ENCODE measurements around the gene ARRDC4. TPM values are rescaled to one million over a fixed set of nuclear protein-coding genes. Genes with fewer than 3 reads are reported as not detected.

The ARRDC4 gene
- polyA plus RNA-seq, 1 of the 3 experiments (the other 2 are of a cell fraction): 2.3 TPM

GRCh38 chr15:97930230-97930629 lies 30.3 kb upstream of the ARRDC4 start:
- Histone ChIP-seq H4K20me1 (ENCODE audit: insufficient read depth) (no peaks in the 10 kb centered on the region), H2AFZ (ENCODE audit: low read depth) (no peak overlapping the region), H3K4me1 (ENCODE audit: control insufficient read depth in 1 of 2, insufficient read depth in 2 of 2, low read depth in 1 of 2, low read length in 1 of 2) (no peaks in the 10 kb centered on the region), H3K36me3 (replicated peaks in 1 of 2; ENCODE audit: control insufficient read depth in 1 of 2, insufficient read depth in 2 of 2, low read length in 1 of 2) (no peaks in the 10 kb centered on the region), H3K4me3 (ENCODE audit: low read depth in 2 of 2, low read length in 1 of 2) (no peak overlapping the region), H3K9ac (no peak overlapping the region), H3K9me3 (no peaks in the 10 kb centered on the region), H3K9me2 (no peaks in the 10 kb centered on the region), H3K27me3 (ENCODE audit: insufficient read depth) (no peaks in the 10 kb centered on the region), H3F3A (replicated peaks; ENCODE audit: insufficient read depth) (no peaks in the 10 kb centered on the region), H3K79me2 (ENCODE audit: insufficient read depth) (no peaks in the 10 kb centered on the region), H3K27ac (ENCODE audit: low read depth in 2 of 2, low read length in 1 of 2) (no peak overlapping the region), H3K4me2 (no peak overlapping the region)
- TF ChIP-seq, protein P1, sequence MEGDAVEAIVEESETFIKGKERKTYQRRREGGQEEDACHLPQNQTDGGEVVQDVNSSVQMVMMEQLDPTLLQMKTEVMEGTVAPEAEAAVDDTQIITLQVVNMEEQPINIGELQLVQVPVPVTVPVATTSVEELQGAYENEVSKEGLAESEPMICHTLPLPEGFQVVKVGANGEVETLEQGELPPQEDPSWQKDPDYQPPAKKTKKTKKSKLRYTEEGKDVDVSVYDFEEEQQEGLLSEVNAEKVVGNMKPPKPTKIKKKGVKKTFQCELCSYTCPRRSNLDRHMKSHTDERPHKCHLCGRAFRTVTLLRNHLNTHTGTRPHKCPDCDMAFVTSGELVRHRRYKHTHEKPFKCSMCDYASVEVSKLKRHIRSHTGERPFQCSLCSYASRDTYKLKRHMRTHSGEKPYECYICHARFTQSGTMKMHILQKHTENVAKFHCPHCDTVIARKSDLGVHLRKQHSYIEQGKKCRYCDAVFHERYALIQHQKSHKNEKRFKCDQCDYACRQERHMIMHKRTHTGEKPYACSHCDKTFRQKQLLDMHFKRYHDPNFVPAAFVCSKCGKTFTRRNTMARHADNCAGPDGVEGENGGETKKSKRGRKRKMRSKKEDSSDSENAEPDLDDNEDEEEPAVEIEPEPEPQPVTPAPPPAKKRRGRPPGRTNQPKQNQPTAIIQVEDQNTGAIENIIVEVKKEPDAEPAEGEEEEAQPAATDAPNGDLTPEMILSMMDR (IDR thresholded peaks at IDR 0.05): no peak
- TF ChIP-seq RXRA (IDR thresholded peaks at IDR 0.05; ENCODE audit: borderline replicate concordance, low read depth) (no peak), SIN3A (IDR thresholded peaks at IDR 0.05; ENCODE audit: borderline replicate concordance, low read depth, low read length) (no peak), POLR2AphosphoS5 (IDR thresholded peaks at IDR 0.05; ENCODE audit: low read depth, low read length) (no peak), EZH2phosphoT487 (IDR thresholded peaks at IDR 0.05; ENCODE audit: borderline replicate concordance, low read depth) (no peak), NRF1 (IDR thresholded peaks at IDR 0.05; ENCODE audit: low read depth, low read length) (no peak), USF1 (IDR thresholded peaks at IDR 0.05; ENCODE audit: borderline replicate concordance, low read depth) (no peak), CHD2 (IDR thresholded peaks at IDR 0.05; ENCODE audit: low read length, partially characterized antibody) (no peak), RFX5 (IDR thresholded peaks at IDR 0.05; ENCODE audit: low read length) (no peak), MEF2A (IDR thresholded peaks at IDR 0.05; ENCODE audit: borderline replicate concordance, low read depth) (no peak), FOXJ3 (CRISPR knock-in tag; IDR thresholded peaks at IDR 0.05) (no peak), MAX (IDR thresholded peaks at IDR 0.05; ENCODE audit: low read depth) (no peak), RAD21 (IDR thresholded peaks at IDR 0.05; ENCODE audit: low read length) (no peak), TEAD4 (IDR thresholded peaks at IDR 0.05; ENCODE audit: borderline replicate concordance, insufficient read depth) (no peak)
- TF ChIP-seq, protein P2, sequence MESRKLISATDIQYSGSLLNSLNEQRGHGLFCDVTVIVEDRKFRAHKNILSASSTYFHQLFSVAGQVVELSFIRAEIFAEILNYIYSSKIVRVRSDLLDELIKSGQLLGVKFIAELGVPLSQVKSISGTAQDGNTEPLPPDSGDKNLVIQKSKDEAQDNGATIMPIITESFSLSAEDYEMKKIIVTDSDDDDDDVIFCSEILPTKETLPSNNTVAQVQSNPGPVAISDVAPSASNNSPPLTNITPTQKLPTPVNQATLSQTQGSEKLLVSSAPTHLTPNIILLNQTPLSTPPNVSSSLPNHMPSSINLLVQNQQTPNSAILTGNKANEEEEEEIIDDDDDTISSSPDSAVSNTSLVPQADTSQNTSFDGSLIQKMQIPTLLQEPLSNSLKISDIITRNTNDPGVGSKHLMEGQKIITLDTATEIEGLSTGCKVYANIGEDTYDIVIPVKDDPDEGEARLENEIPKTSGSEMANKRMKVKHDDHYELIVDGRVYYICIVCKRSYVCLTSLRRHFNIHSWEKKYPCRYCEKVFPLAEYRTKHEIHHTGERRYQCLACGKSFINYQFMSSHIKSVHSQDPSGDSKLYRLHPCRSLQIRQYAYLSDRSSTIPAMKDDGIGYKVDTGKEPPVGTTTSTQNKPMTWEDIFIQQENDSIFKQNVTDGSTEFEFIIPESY (IDR thresholded peaks at IDR 0.05; ENCODE audit: borderline replicate concordance, low read depth): no peak
- TF ChIP-seq, protein P3, sequence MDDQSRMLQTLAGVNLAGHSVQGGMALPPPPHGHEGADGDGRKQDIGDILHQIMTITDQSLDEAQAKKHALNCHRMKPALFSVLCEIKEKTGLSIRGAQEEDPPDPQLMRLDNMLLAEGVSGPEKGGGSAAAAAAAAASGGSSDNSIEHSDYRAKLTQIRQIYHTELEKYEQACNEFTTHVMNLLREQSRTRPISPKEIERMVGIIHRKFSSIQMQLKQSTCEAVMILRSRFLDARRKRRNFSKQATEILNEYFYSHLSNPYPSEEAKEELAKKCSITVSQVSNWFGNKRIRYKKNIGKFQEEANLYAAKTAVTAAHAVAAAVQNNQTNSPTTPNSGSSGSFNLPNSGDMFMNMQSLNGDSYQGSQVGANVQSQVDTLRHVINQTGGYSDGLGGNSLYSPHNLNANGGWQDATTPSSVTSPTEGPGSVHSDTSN (IDR thresholded peaks at IDR 0.05): no peak
- DNase-seq: no peak
- ChIA-PET POLR2A (no interaction called here), CTCF (no interaction called here)
